Liver (tissue), 9 donors: ENCODE results near the gene ANKRD1. TPM values are rescaled to one million over a fixed set of nuclear protein-coding genes. Genes with fewer than 3 reads are reported as not detected.
"Not testable (repeated sequence)": the region's sequence is repeated elsewhere in the genome, so short reads cannot be mapped to it uniquely, and the experiment has no call there.

Experiments used
- DNase-seq: peaks from one replicate; pipeline ENCODE4 v3.0.0-alpha.2; 2017; ENCODE audit warnings: low spot score
- H3K27ac ChIP-seq, 2 donors: one replicate each; pipeline ENCODE4 v1.7.0; 2013; ENCODE audit warnings: inconsistent platforms in 2 of 2, low read length in 2 of 2, control low read depth in 1 of 2, low read depth in 1 of 2, mild to moderate bottlenecking in 1 of 2
- H3K27me3 ChIP-seq, 4 donors: one replicate each; pipeline versions ENCODE4 v1.6.1 to v1.7.0; 2013; ENCODE audit warnings: low read length in 3 of 4, inconsistent platforms in 1 of 4, mild to moderate bottlenecking in 1 of 4, moderate library complexity in 1 of 4; ENCODE audit not compliant: control insufficient read depth in 4 of 4, insufficient read depth in 4 of 4
- H3K36me3 ChIP-seq, 4 donors: one replicate each; pipeline versions ENCODE4 v1.6.1 to v1.7.0; 2013; ENCODE audit warnings: low read length in 3 of 4, mild to moderate bottlenecking in 3 of 4, low read depth in 1 of 4, moderate library complexity in 1 of 4; ENCODE audit not compliant: control insufficient read depth in 4 of 4, insufficient read depth in 3 of 4
- H3K4me1 ChIP-seq, 4 donors: one replicate each; pipeline versions ENCODE4 v1.6.1 to v1.7.0; 2013; ENCODE audit warnings: low read length in 3 of 4, mild to moderate bottlenecking in 3 of 4, moderate library complexity in 1 of 4; ENCODE audit not compliant: control insufficient read depth in 4 of 4, insufficient read depth in 4 of 4
- H3K4me3 ChIP-seq, 3 donors: one replicate each; pipeline versions ENCODE4 v1.6.1 to v1.7.0; 2013; ENCODE audit warnings: low read length in 3 of 3, control low read depth in 1 of 3, low read depth in 1 of 3, mild to moderate bottlenecking in 1 of 3
- H3K9ac ChIP-seq, 2 donors: one replicate each; pipeline ENCODE4 v1.7.0; 2013; ENCODE audit warnings: low read length in 2 of 2, mild to moderate bottlenecking in 2 of 2, moderate library complexity in 2 of 2, control low read depth in 1 of 2, low read depth in 1 of 2
- H3K9me3 ChIP-seq, 4 donors: one replicate each; pipeline versions ENCODE4 v1.6.1 to v1.7.0; 2013; ENCODE audit warnings: low read length in 3 of 4; ENCODE audit not compliant: control insufficient read depth in 4 of 4
- CTCF ChIP-seq: fragments of 150-350 bp; IDR thresholded peaks from 2 replicates; pipeline ENCODE4 v1.5.1; 2017; ENCODE audit warnings: improper control_type of control experiment, low read depth, low read length; ENCODE audit not compliant: missing input control
- EGR1 ChIP-seq, 2 donors: IDR thresholded peaks; 2 replicates each; pipeline ENCODE4 v1.6.1; 2016 to 2018; ENCODE audit warnings: antibody characterized with exemption in 2 of 2, low read depth in 2 of 2
- FOXA1 ChIP-seq: IDR thresholded peaks from 2 replicates; pipeline ENCODE4 v1.6.1; 2016; ENCODE audit warnings: antibody characterized with exemption
- FOXA2 ChIP-seq: IDR thresholded peaks from 2 replicates; pipeline ENCODE4 v1.6.1; 2016; ENCODE audit warnings: antibody characterized with exemption
- GABPA ChIP-seq, 2 donors: IDR thresholded peaks in 1 of 2; conservative IDR thresholded peaks in 1 of 2; 2 replicates each; pipeline ENCODE4 v1.6.1; 2016; ENCODE audit warnings: antibody characterized with exemption in 2 of 2, mild to moderate bottlenecking in 1 of 2, moderate library complexity in 1 of 2
- HNF4A ChIP-seq, 2 donors: conservative IDR thresholded peaks; 2 replicates each; pipeline ENCODE4 v1.6.1; 2016; ENCODE audit warnings: antibody characterized with exemption in 2 of 2, mild to moderate bottlenecking in 2 of 2
- HNF4G ChIP-seq: IDR thresholded peaks from 2 replicates; pipeline ENCODE4 v1.6.1; 2016; ENCODE audit warnings: antibody characterized with exemption
- MAX ChIP-seq: IDR thresholded peaks from 2 replicates; pipeline ENCODE4 v1.6.1; 2016; ENCODE audit warnings: antibody characterized with exemption
- NR2F2 ChIP-seq: IDR thresholded peaks from 2 replicates; pipeline ENCODE4 v1.6.1; 2016; ENCODE audit warnings: antibody characterized with exemption
- RAD21 ChIP-seq, 2 donors: IDR thresholded peaks; 2 replicates each; pipeline ENCODE4 v1.6.1; 2016; ENCODE audit warnings: antibody characterized with exemption in 2 of 2, mild to moderate bottlenecking in 2 of 2
- REST ChIP-seq: IDR thresholded peaks from 2 replicates; pipeline ENCODE4 v1.6.1; 2016; ENCODE audit warnings: antibody characterized with exemption, mild to moderate bottlenecking
- SP1 ChIP-seq: IDR thresholded peaks from 2 replicates; pipeline ENCODE4 v1.6.1; 2018; ENCODE audit warnings: antibody characterized with exemption, mild to moderate bottlenecking
- TAF1 ChIP-seq: conservative IDR thresholded peaks from 2 replicates; pipeline ENCODE4 v1.6.1; 2016; ENCODE audit warnings: antibody characterized with exemption, mild to moderate bottlenecking
- ZBTB33 ChIP-seq: IDR thresholded peaks from 2 replicates; pipeline ENCODE4 v1.6.1; 2016; ENCODE audit warnings: antibody characterized with exemption
- WGBS: extraction: QIAGEN DNeasy Blood & Tissue Kit; methylation state at CpG from one replicate; pipeline ENCODE4 v1.1.7; 2013; 5-methylcytosine and 5-hydroxymethylcytosine counted together
- polyA plus RNA-seq, 2 donors: library from polyadenylated mRNA; stranded (reverse) in 1 of 2; unstranded in 1 of 2; fragments of 200-250 nt in 1 of 2; fragments of >200 nt in 1 of 2; fragmentation: Nextera tagmentation in 1 of 2; extraction: Ambion mirVana in 1 of 2; gene quantifications; one replicate each; pipeline versions ENCODE4 v1.2.1 to v1.2.3, GENCODE V29; 2013 to 2015
- total RNA-seq, 2 donors: library from RNA; depleted of rRNA; stranded (reverse); fragments of >200 nt; gene quantifications; one replicate each; pipeline ENCODE4 v1.2.3, GENCODE V29; 2014
- donor health status: healthy.
- donor health status: healthy.
- donor health status: healthy.
- donor health status: healthy.
- donor health status: healthy.

The ANKRD1 gene
- total and polyA plus RNA-seq, 4 donors: 0.16 to 0.25 TPM; not detected in 2

- no peak for TF ChIP-seq REST
- TF ChIP-seq EGR1 (IDR thresholded peaks at IDR 0.05; ENCODE audit: low read depth in 2 of 2): no peak
- no peak for TF ChIP-seq MAX
- TF ChIP-seq ZBTB33: no peak
- TF ChIP-seq GABPA (IDR thresholded peaks at IDR 0.05 in 1 of 2, conservative IDR thresholded peaks at IDR 0.05 in 1 of 2): no peak
Measured at GRCh38 chr10:90906596-90906995, 14.3 kb downstream of the ANKRD1 start (continued).

GRCh38 chr10:90905925-90906324 lies 15.0 kb downstream of the ANKRD1 start:
- TF ChIP-seq NR2F2 (no peak), FOXA1 (no peak), ZBTB33 (no peak), CTCF (no peak), RAD21 (IDR thresholded peaks at IDR 0.05) (no peak), SP1 (no peak), GABPA (IDR thresholded peaks at IDR 0.05 in 1 of 2, conservative IDR thresholded peaks at IDR 0.05 in 1 of 2) (no peak), TAF1 (no peak), FOXA2 (no peak), HNF4A (conservative IDR thresholded peaks at IDR 0.05) (no peak), HNF4G (no peak)
- H3K4me3 ChIP-seq: no peak overlapping the region
- no peak overlapping the region for H3K9ac ChIP-seq
- peaks cover 0 to 7% (median 2%) of the 10 kb centered on the region in 4 donors for H3K36me3 ChIP-seq
- no peak overlapping the region for H3K27ac ChIP-seq
- no peaks in the 10 kb centered on the region for H3K9me3 ChIP-seq
- H3K27me3 ChIP-seq: no peaks in the 10 kb centered on the region
- DNase-seq: no peak
- no peaks in the 10 kb centered on the region for H3K4me1 ChIP-seq
- 87% methylated on average over 1 of the region's 1 CpG for WGBS

GRCh38 chr10:90896916-90897315 lies 24.0 kb downstream of the ANKRD1 start:
- H3K27ac ChIP-seq, H3K4me1 ChIP-seq, H3K9me3 ChIP-seq, H3K27me3 ChIP-seq, H3K4me3 ChIP-seq, H3K9ac ChIP-seq, DNase-seq: not testable (repeated sequence)
- 81% methylated on average over 2 of the region's 2 CpGs for WGBS
- peaks cover 2 to 19% (median 9%) of the 10 kb centered on the region in 4 donors for H3K36me3 ChIP-seq
